Activated T-cell treated with anti-CD3 and anti-CD28 coated beads, Interleukin-2, amount 50 U/mL, for 4 hours (primary cell): ENCODE data around the gene MS4A2. TPM values are rescaled to one million over a fixed set of nuclear protein-coding genes. Genes with fewer than 3 reads are reported as not detected.
"Not testable (repeated sequence)": the region's sequence is repeated elsewhere in the genome, so short reads cannot be mapped to it uniquely, and the experiment has no call there.

Experiments used
- ATAC-seq, 2 donors: fragments of 200-7000 bp; cut with Tn5 transposase; one replicate each; pipeline ENCODE4 v1.10.0; 2021
- DNase-seq: peaks from one replicate; pipeline ENCODE4 v3.0.0-alpha.2; 2020
- H3K27me3 Mint-ChIP-seq: one replicate; pipeline ENCODE4 v1.8.0; 2021; ENCODE audit warnings: low read depth, mixed read lengths
- H3K36me3 Mint-ChIP-seq: one replicate; pipeline ENCODE4 v1.8.0; 2022; ENCODE audit warnings: mixed read lengths; ENCODE audit not compliant: insufficient read depth
- H3K4me1 Mint-ChIP-seq: one replicate; pipeline ENCODE4 v1.8.0; 2021; ENCODE audit warnings: low read depth, mixed read lengths
- H3K4me3 Mint-ChIP-seq: one replicate; pipeline ENCODE4 v1.8.0; 2021; ENCODE audit warnings: mild to moderate bottlenecking, moderate library complexity, mixed read lengths
- H3K9me3 Mint-ChIP-seq: one replicate; pipeline ENCODE4 v1.8.0; 2021; ENCODE audit warnings: mixed read lengths
- total RNA-seq, 3 donors: library from RNA; stranded (reverse); gene quantifications; one replicate each; pipeline ENCODE4 v1.2.1, GENCODE V29; 2021

Gene MS4A2
- total RNA-seq, 3 donors from 2014 or later: not detected

GRCh38 chr11:60084631-60085273, 3.7 kb upstream of the MS4A2 start:
- ATAC-seq: no peak
- no peak for DNase-seq
- Mint-ChIP-seq H3K4me1 (no peaks in the 10 kb centered on the region), H3K27me3 (peaks cover 25% of the 10 kb centered on the region), H3K4me3 (no peak overlapping the region), H3K9me3 (no peaks in the 10 kb centered on the region), H3K36me3 (no peaks in the 10 kb centered on the region)

- no peak for DNase-seq
- H3K4me1 Mint-ChIP-seq: no peaks in the 10 kb centered on the region
- H3K4me3 Mint-ChIP-seq: no peak overlapping the region
- peaks cover 25% of the 10 kb centered on the region for H3K27me3 Mint-ChIP-seq
- no peaks in the 10 kb centered on the region for H3K9me3 Mint-ChIP-seq
- no peaks in the 10 kb centered on the region for H3K36me3 Mint-ChIP-seq
- ATAC-seq: no peak
Observed at GRCh38 chr11:60085909-60086308, 2.6 kb upstream of the MS4A2 start.

- Mint-ChIP-seq H3K9me3 (no peaks in the 10 kb centered on the region), H3K4me1 (no peaks in the 10 kb centered on the region), H3K4me3 (no peak overlapping the region), H3K27me3 (peaks cover 25% of the 10 kb centered on the region), H3K36me3 (no peaks in the 10 kb centered on the region)
- DNase-seq: no peak
- no peak for ATAC-seq
Observed at GRCh38 chr11:60087239-60087638, 1.2 kb upstream of the MS4A2 start.

GRCh38 chr11:60095477-60096120, 7.1 kb downstream of the MS4A2 start:
- no peaks in the 10 kb centered on the region for H3K4me1 Mint-ChIP-seq
- no peak overlapping the region for H3K4me3 Mint-ChIP-seq
- peaks cover 5% of the 10 kb centered on the region for H3K27me3 Mint-ChIP-seq
- DNase-seq (no peak), ATAC-seq (no peak)
- H3K36me3 Mint-ChIP-seq: no peaks in the 10 kb centered on the region
- H3K9me3 Mint-ChIP-seq: no peaks in the 10 kb centered on the region

DNA sequence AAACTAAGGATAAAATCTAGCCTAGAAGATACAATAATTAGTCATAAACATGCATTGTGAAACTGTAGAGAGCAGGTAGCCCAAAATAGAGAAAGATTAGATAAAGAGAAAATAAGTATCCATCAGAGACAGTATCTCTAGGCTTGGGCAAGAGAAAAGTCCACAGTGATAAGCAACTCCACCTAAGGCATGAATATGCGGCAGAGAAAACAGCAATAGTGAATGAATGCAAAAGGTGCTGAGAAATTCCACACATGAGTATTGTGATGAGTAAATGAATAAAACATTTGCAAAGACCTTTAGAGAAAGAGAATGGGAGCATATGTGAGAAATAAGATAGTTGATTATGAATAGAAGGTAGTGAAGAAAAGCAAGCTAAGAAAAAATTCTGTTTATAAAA, 8.7 kb downstream of the MS4A2 start:
- DNase-seq: no peak
- H3K4me3 Mint-ChIP-seq: no peak overlapping the region
- no peaks in the 10 kb centered on the region for H3K9me3 Mint-ChIP-seq
- no peak for ATAC-seq
- no peaks in the 10 kb centered on the region for H3K36me3 Mint-ChIP-seq
- peaks cover 1% of the 10 kb centered on the region for H3K4me1 Mint-ChIP-seq
- H3K27me3 Mint-ChIP-seq: peaks cover 5% of the 10 kb centered on the region

DNA sequence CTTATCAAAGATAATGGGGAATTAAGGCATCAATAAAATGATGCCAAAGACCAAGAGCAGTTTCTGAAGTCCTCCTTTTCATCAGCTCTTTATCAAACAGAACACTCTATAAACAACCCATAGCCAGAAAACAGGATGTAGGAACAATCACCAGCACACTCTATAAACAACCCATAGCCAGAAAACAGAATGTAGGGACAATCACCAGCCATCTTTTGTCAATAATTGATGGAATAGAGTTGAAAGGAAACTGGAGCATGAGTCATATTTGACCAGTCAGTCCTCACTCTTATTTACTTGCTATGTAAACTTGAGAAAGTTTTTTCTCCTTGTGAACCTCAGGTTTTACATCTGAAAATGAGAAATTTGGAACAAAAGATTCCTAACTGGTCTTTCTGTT, 10.0 kb downstream of the MS4A2 start:
- no peak for DNase-seq
- no peaks in the 10 kb centered on the region for H3K36me3 Mint-ChIP-seq
- peaks cover 1% of the 10 kb centered on the region for H3K4me1 Mint-ChIP-seq
- H3K4me3 Mint-ChIP-seq: no peak overlapping the region
- no peaks in the 10 kb centered on the region for H3K9me3 Mint-ChIP-seq
- H3K27me3 Mint-ChIP-seq: peaks cover 5% of the 10 kb centered on the region
- no peak for ATAC-seq

GRCh38 chr11:60100516-60100915, 12.1 kb downstream of the MS4A2 start:
- ATAC-seq: no peak
- no peaks in the 10 kb centered on the region for H3K27me3 Mint-ChIP-seq
- no peaks in the 10 kb centered on the region for H3K36me3 Mint-ChIP-seq
- H3K4me1 Mint-ChIP-seq: peaks cover 1% of the 10 kb centered on the region
- no peak overlapping the region for H3K4me3 Mint-ChIP-seq
- no peaks in the 10 kb centered on the region for H3K9me3 Mint-ChIP-seq
- DNase-seq: no peak

DNA sequence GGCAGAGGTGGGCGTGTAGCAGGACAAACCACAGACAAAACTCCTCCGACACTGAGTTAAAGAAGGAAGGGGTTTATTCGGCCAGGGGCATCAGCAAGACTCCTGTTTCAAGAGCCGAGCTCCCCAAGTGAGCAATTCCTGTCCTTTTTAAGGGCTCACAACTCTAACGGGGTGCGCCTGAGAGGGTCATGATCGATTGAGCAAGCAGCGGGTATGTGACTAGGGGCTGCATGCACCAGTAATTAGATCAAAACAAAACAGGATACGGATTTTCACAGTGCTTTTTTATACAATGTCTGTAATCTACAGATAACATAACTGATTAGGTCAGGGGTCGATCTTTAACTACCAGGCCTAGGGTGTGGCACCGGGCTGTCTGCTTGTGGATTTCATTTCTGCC, 12.9 kb downstream of the MS4A2 start:
- not testable (repeated sequence) for H3K4me3 Mint-ChIP-seq, H3K4me1 Mint-ChIP-seq, ATAC-seq

GRCh38 chr11:60104471-60105115, 16.1 kb downstream of the MS4A2 start:
- not testable (repeated sequence) for H3K9me3 Mint-ChIP-seq, H3K4me1 Mint-ChIP-seq, H3K27me3 Mint-ChIP-seq, ATAC-seq, H3K36me3 Mint-ChIP-seq, H3K4me3 Mint-ChIP-seq, DNase-seq

More for the DNA sequence above, 12.9 kb downstream of the MS4A2 start:
- DNase-seq, H3K36me3 Mint-ChIP-seq, H3K9me3 Mint-ChIP-seq, H3K27me3 Mint-ChIP-seq: not testable (repeated sequence)

GRCh38 chr11:60108631-60109030, 20.2 kb downstream of the MS4A2 start:
- H3K9me3 Mint-ChIP-seq, H3K27me3 Mint-ChIP-seq, H3K4me3 Mint-ChIP-seq, ATAC-seq, DNase-seq, H3K4me1 Mint-ChIP-seq, H3K36me3 Mint-ChIP-seq: not testable (repeated sequence)

DNA sequence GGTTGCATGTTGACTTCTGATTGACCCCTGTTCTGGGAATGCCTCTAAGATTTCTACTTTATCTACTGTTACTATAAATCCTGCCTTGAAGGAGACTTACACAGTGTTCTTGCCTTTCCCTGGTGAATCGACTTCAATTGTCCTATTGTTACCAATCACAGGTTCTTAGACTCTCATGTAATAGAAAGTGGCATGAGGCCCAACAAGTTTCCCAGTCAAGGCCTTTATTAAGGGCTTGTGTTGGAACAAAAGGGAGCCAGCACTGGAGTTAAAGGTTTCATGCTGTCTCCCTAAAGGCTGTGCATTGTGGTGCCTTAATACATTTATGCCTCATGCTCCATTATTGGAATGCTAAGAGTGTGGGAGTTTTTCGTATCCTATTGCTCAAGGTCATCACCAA, 23.3 kb downstream of the MS4A2 start:
- DNase-seq (no peak), ATAC-seq (no peak)
- Mint-ChIP-seq H3K36me3 (no peaks in the 10 kb centered on the region), H3K4me1 (no peaks in the 10 kb centered on the region), H3K27me3 (peaks cover 5% of the 10 kb centered on the region), H3K4me3 (no peak overlapping the region), H3K9me3 (no peaks in the 10 kb centered on the region)

DNA sequence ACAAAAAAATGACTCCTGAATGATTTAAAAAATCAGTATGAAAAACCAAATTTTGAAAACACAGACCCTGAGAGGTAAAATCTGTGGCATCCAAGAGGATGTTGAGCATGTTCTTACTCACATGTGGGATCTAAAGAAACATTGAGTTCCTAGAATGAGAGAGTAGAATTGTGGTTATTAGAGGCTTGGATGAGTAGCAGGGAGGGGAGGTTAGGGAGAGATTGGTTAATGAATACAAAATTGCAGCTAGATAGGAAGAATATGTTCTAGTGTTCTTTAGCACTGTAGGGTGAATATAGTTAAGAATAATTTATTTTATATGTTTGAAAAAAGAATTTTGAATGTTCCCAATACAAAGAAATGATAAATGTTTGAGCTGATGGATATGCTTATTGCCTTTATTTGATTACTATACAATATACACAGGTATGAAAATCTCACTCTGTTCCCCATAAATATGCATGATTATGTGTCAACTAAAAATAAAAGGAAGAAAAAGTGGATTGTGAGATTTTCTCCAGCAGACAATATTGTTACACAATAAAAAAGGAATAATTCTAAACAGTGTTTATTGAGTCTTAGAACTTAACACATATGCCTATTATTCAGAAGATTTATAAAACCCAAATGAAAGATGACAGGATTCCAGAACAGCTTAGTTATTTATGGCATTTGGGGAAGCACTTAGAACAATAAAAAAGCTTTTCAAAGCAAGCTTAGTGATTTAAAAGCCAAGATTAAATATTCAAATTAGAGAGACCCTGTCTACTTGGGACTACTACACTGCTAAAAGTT, 28.7 kb downstream of the MS4A2 start:
- no peak overlapping the region for H3K4me3 Mint-ChIP-seq
- peaks cover 10% of the 10 kb centered on the region for H3K27me3 Mint-ChIP-seq

GRCh38 chr11:60118338-60118737, 29.9 kb downstream of the MS4A2 start:
- ATAC-seq (no peak), DNase-seq (no peak)
- Mint-ChIP-seq H3K36me3 (no peaks in the 10 kb centered on the region), H3K4me1 (no peaks in the 10 kb centered on the region), H3K9me3 (no peaks in the 10 kb centered on the region), H3K4me3 (no peak overlapping the region), H3K27me3 (peaks cover 8% of the 10 kb centered on the region)

More for the DNA sequence above, 28.7 kb downstream of the MS4A2 start:
- no peaks in the 10 kb centered on the region for H3K36me3 Mint-ChIP-seq
- ATAC-seq: no peak
- H3K4me1 Mint-ChIP-seq: no peaks in the 10 kb centered on the region
- no peak for DNase-seq
- no peaks in the 10 kb centered on the region for H3K9me3 Mint-ChIP-seq

DNA sequence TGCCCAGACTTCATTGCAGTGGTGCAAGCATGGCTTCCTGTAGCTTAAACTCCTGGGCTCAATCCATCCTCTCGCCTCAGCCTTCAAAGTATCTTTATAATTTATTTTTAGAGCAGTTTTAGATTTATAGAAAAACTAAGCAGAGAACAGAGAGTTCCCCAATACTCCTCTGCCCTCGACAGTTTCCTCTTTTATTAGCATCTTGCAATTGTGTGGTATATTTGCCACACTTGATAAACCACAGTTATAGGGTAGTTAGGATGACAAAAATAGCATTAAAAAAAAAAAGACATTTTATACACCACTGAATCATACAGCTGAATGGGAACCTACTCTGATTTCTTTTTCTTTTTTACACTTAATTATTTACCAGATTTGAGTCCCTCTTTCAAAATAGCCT, 31.2 kb downstream of the MS4A2 start:
- peaks cover 8% of the 10 kb centered on the region for H3K27me3 Mint-ChIP-seq
- DNase-seq (no peak), ATAC-seq (no peak)
- no peaks in the 10 kb centered on the region for H3K36me3 Mint-ChIP-seq
- H3K4me1 Mint-ChIP-seq: no peaks in the 10 kb centered on the region
- no peaks in the 10 kb centered on the region for H3K9me3 Mint-ChIP-seq
- no peak overlapping the region for H3K4me3 Mint-ChIP-seq
